Lower lobe of right lung (tissue), 2 donors: ENCODE data around the gene PDE9A. TPM values are rescaled to one million over a fixed set of nuclear protein-coding genes. Genes with fewer than 3 reads are reported as not detected.

Experiments
- ATAC-seq, 2 donors: fragments of 200-7000 bp; cut with Tn5 transposase; one replicate each; pipeline ENCODE4 v1.9.1; 2020 to 2022; ENCODE audit warnings: mild to moderate bottlenecking in 2 of 2, moderate library complexity in 2 of 2
- DNase-seq: peaks from one replicate; pipeline ENCODE4 v3.0.0-alpha.2; 2020
- H3K27ac ChIP-seq: fragments of 200-600 bp; one replicate; pipeline ENCODE4 v1.8.0; 2022
- H3K27me3 ChIP-seq: fragments of 200-600 bp; one replicate; pipeline ENCODE4 v1.8.0; 2022; ENCODE audit warnings: low read depth
- H3K36me3 ChIP-seq: fragments of 200-600 bp; one replicate; pipeline ENCODE4 v1.8.0; 2022; ENCODE audit warnings: mild to moderate bottlenecking
- H3K4me1 ChIP-seq: fragments of 200-600 bp; one replicate; pipeline ENCODE4 v1.8.0; 2022
- H3K4me3 ChIP-seq: fragments of 200-600 bp; one replicate; pipeline ENCODE4 v1.8.0; 2022; ENCODE audit warnings: mild to moderate bottlenecking
- H3K9me3 ChIP-seq: fragments of 200-600 bp; one replicate; pipeline ENCODE4 v1.8.0; 2022
- CTCF ChIP-seq: fragments of 200-600 bp; IDR thresholded peaks from one replicate; pipeline ENCODE4 v1.8.0; 2022; ENCODE audit warnings: antibody characterized with exemption, mild to moderate bottlenecking
- intact Hi-C: fragments of 100-400 bp; cut with DNase I; formaldehyde crosslinking; loops from one replicate; pipeline ENCODE4 v1.11.0; 2022
- total RNA-seq: library from RNA; stranded (reverse); fragmentation: NEBNext Ultra II Directional; extraction: Animal tissue kit (Norgen Biotek cat#: 25700); gene quantifications from one replicate; pipeline ENCODE4 v1.2.1, GENCODE V29; 2021
- donor health status: DM: no; HTN: yes; CAD: no; lungs with severe emphysema.

The PDE9A gene
- total RNA-seq, 1 donor from 2014 or later = 12.8 TPM

- Histone ChIP-seq H3K36me3 (no peaks in the 10 kb centered on the region), H3K9me3 (no peaks in the 10 kb centered on the region), H3K27me3 (peaks cover 28% of the 10 kb centered on the region), H3K4me1 (peaks cover 8% of the 10 kb centered on the region), H3K27ac (no peak overlapping the region), H3K4me3 (no peak overlapping the region)
- intact Hi-C loops = no loop called here
- no peak for TF ChIP-seq CTCF
- no peak for ATAC-seq
- DNase-seq = no peak
Measured at GRCh38 chr21:42619841-42620240, 33.6 kb upstream of the PDE9A start.

- Histone ChIP-seq H3K36me3 (no peaks in the 10 kb centered on the region), H3K4me3 (no peak overlapping the region), H3K4me1 (peaks cover 6% of the 10 kb centered on the region), H3K9me3 (no peaks in the 10 kb centered on the region), H3K27me3 (peaks cover 28% of the 10 kb centered on the region), H3K27ac (no peak overlapping the region)
- ATAC-seq (peak; percentile 29 to 55), DNase-seq (peak; percentile 64)
- intact Hi-C loops = no loop called here
- no peak for TF ChIP-seq CTCF
Measured at GRCh38 chr21:42621166-42621818, 32.1 kb upstream of the PDE9A start.

GRCh38 chr21:42621819-42622177 lies 31.6 kb upstream of the PDE9A start:
- H3K36me3 ChIP-seq = no peaks in the 10 kb centered on the region
- no peak overlapping the region for H3K27ac ChIP-seq
- no peak overlapping the region for H3K4me3 ChIP-seq
- no peak for DNase-seq
- intact Hi-C loops = no loop called here
- H3K27me3 ChIP-seq = peaks cover 28% of the 10 kb centered on the region
- H3K4me1 ChIP-seq = peaks cover under 1% of the 10 kb centered on the region
- no peak for TF ChIP-seq CTCF
- no peak for ATAC-seq
- no peaks in the 10 kb centered on the region for H3K9me3 ChIP-seq

- DNase-seq (no peak), ATAC-seq (no peak)
- TF ChIP-seq CTCF = no peak
- no peak overlapping the region for H3K27ac ChIP-seq
- H3K9me3 ChIP-seq = no peaks in the 10 kb centered on the region
- intact Hi-C loops = no loop called here
- no peaks in the 10 kb centered on the region for H3K4me1 ChIP-seq
- H3K36me3 ChIP-seq = no peaks in the 10 kb centered on the region
- H3K4me3 ChIP-seq = no peak overlapping the region
- peaks cover 23% of the 10 kb centered on the region for H3K27me3 ChIP-seq
Measured at GRCh38 chr21:42622284-42622683, 31.1 kb upstream of the PDE9A start.

- no peak for ATAC-seq
- H3K27ac ChIP-seq = no peak overlapping the region
Measured at GRCh38 chr21:42623694-42624093, 29.7 kb upstream of the PDE9A start.

More at GRCh38 chr21:42623694-42624093, 29.7 kb upstream of the PDE9A start:
- Histone ChIP-seq H3K36me3 (no peaks in the 10 kb centered on the region), H3K4me3 (no peak overlapping the region), H3K9me3 (no peaks in the 10 kb centered on the region), H3K27me3 (peaks cover 17% of the 10 kb centered on the region), H3K4me1 (no peaks in the 10 kb centered on the region)
- no peak for TF ChIP-seq CTCF
- DNase-seq = no peak
- intact Hi-C loops = no loop called here
